Measurements from ENCODE around the gene WHAMM.

DNA sequence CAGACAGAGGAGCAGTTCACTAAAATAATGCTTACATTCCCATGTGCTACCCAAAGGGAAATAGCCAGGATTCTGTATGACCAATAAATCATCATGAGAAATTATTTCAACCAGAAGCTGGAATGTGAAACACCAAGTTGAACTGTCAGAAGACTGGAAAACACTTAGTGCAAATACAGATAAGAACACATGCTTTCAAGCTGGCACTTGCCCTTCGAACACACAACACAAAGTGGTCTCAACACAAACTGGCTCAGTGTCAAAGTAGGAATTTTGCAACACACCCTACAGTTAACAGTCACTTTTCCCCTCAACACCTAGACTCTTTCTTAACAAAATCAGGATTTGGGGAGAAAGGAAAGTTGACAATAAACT lies 4.9 kb upstream of the WHAMM start:
- TF ChIP-seq, protein P1, sequence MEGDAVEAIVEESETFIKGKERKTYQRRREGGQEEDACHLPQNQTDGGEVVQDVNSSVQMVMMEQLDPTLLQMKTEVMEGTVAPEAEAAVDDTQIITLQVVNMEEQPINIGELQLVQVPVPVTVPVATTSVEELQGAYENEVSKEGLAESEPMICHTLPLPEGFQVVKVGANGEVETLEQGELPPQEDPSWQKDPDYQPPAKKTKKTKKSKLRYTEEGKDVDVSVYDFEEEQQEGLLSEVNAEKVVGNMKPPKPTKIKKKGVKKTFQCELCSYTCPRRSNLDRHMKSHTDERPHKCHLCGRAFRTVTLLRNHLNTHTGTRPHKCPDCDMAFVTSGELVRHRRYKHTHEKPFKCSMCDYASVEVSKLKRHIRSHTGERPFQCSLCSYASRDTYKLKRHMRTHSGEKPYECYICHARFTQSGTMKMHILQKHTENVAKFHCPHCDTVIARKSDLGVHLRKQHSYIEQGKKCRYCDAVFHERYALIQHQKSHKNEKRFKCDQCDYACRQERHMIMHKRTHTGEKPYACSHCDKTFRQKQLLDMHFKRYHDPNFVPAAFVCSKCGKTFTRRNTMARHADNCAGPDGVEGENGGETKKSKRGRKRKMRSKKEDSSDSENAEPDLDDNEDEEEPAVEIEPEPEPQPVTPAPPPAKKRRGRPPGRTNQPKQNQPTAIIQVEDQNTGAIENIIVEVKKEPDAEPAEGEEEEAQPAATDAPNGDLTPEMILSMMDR (IDR thresholded peaks at IDR 0.05), result no peak
- no peak for TF ChIP-seq POLR2A (IDR thresholded peaks at IDR 0.05)
